Chondrocyte (in vitro differentiated cells): ENCODE measurements around the gene NRXN3. TPM values are rescaled to one million over a fixed set of nuclear protein-coding genes. Genes with fewer than 3 reads are reported as not detected.

Experiments used
- DNase-seq: peaks from one replicate; pipeline ENCODE4 v3.0.0; 2021; ENCODE audit warnings: mixed read lengths, low spot score
- H3K27ac Mint-ChIP-seq: one replicate; pipeline ENCODE4 v1.8.0; 2021; ENCODE audit warnings: mild to moderate bottlenecking, moderate library complexity, mixed read lengths; ENCODE audit not compliant: unreplicated experiment
- H3K27me3 Mint-ChIP-seq: 2 replicates; pipeline ENCODE4 v1.8.0; 2021; ENCODE audit warnings: low read depth, mixed read lengths
- H3K36me3 Mint-ChIP-seq: 2 replicates; pipeline ENCODE4 v1.8.0; 2021; ENCODE audit warnings: low read depth, mixed read lengths
- H3K4me1 Mint-ChIP-seq: 2 replicates; pipeline ENCODE4 v1.8.0; 2021; ENCODE audit warnings: low read depth, mild to moderate bottlenecking, mixed read lengths
- H3K4me3 Mint-ChIP-seq: one replicate; pipeline ENCODE4 v1.8.0; 2021; ENCODE audit warnings: mild to moderate bottlenecking, moderate library complexity, mixed read lengths; ENCODE audit not compliant: unreplicated experiment
- H3K9me3 Mint-ChIP-seq: 2 replicates; pipeline ENCODE4 v1.8.0; 2021; ENCODE audit warnings: low read depth, mixed read lengths
- CTCF ChIP-seq: fragments of 200-600 bp; sonication (generic); IDR thresholded peaks from 2 replicates; pipeline ENCODE4 v1.5.0; 2021; ENCODE audit warnings: antibody characterized with exemption, mild to moderate bottlenecking, moderate library complexity
- total RNA-seq: library from RNA; stranded (reverse); gene quantifications from 3 replicates; pipeline ENCODE4 v1.2.1, GENCODE V29; 2021

Gene NRXN3
- total RNA-seq, 1 donor from 2014 or later, result 7.9 TPM

- no peak for DNase-seq
- H3K36me3 Mint-ChIP-seq, result no peaks in the 10 kb centered on the region
- H3K27ac Mint-ChIP-seq, result no peak overlapping the region
- no peaks in the 10 kb centered on the region for H3K4me1 Mint-ChIP-seq
- no peak overlapping the region for H3K4me3 Mint-ChIP-seq
- TF ChIP-seq CTCF, result no peak
- no peaks in the 10 kb centered on the region for H3K27me3 Mint-ChIP-seq
- H3K9me3 Mint-ChIP-seq, result peaks cover 12% of the 10 kb centered on the region
These were observed 25.3 kb downstream of the NRXN3 start for GRCh38 chr14:78195431-78195830.

- Mint-ChIP-seq H3K9me3 (peaks cover 12% of the 10 kb centered on the region), H3K36me3 (no peaks in the 10 kb centered on the region)
These were observed 26.1 kb downstream of the NRXN3 start for GRCh38 chr14:78196323-78196722.

GRCh38 chr14:78197051-78197450, 26.9 kb downstream of the NRXN3 start:
- H3K36me3 Mint-ChIP-seq, result no peaks in the 10 kb centered on the region
- H3K27me3 Mint-ChIP-seq, result no peaks in the 10 kb centered on the region
- peaks cover 12% of the 10 kb centered on the region for H3K9me3 Mint-ChIP-seq
- no peak for DNase-seq
- H3K27ac Mint-ChIP-seq, result no peak overlapping the region
- no peak for TF ChIP-seq CTCF
- no peaks in the 10 kb centered on the region for H3K4me1 Mint-ChIP-seq
- no peak overlapping the region for H3K4me3 Mint-ChIP-seq

More at GRCh38 chr14:78196323-78196722, 26.1 kb downstream of the NRXN3 start:
- TF ChIP-seq CTCF, result no peak
- no peak for DNase-seq
- H3K27ac Mint-ChIP-seq, result no peak overlapping the region
- no peaks in the 10 kb centered on the region for H3K4me1 Mint-ChIP-seq
- H3K27me3 Mint-ChIP-seq, result no peaks in the 10 kb centered on the region
- H3K4me3 Mint-ChIP-seq, result no peak overlapping the region

- Mint-ChIP-seq H3K4me3 (no peak overlapping the region), H3K27ac (no peak overlapping the region), H3K9me3 (peaks cover 3% of the 10 kb centered on the region), H3K36me3 (no peaks in the 10 kb centered on the region), H3K27me3 (no peaks in the 10 kb centered on the region), H3K4me1 (no peaks in the 10 kb centered on the region)
- no peak for DNase-seq
- no peak for TF ChIP-seq CTCF
These were observed 32.0 kb downstream of the NRXN3 start for GRCh38 chr14:78202163-78202562.

GRCh38 chr14:78202976-78203375, 32.8 kb downstream of the NRXN3 start:
- Mint-ChIP-seq H3K27ac (no peak overlapping the region), H3K27me3 (no peaks in the 10 kb centered on the region), H3K4me3 (no peak overlapping the region), H3K36me3 (no peaks in the 10 kb centered on the region), H3K9me3 (peaks cover 3% of the 10 kb centered on the region), H3K4me1 (no peaks in the 10 kb centered on the region)
- no peak for DNase-seq
- TF ChIP-seq CTCF, result no peak
